IMR-90 (cell line): ENCODE data around the gene DPP10. TPM values are rescaled to one million over a fixed set of nuclear protein-coding genes. Genes with fewer than 3 reads are reported as not detected.

Experiments
- ATAC-seq: fragments of 200-7000 bp; cut with Tn5 transposase; 2 replicates; pipeline ENCODE4 v1.9.1; 2020; ENCODE audit warnings: low read depth, mild to moderate bottlenecking, moderate library complexity
- BruUV-seq: library from RNA; stranded (reverse); fragments of 400-500 nt; replicated peaks from 2 replicates; lab custom pipeline; 2021; lab: Mats Ljungman, UMichigan
- CTCF ChIA-PET: fragments of 300-600 bp; formaldehyde crosslinking; extraction: SDS; loops from one replicate; lab custom pipeline; 2021; ENCODE audit warnings: antibody characterized with exemption; lab: Yijun Ruan, JAX
- POLR2A ChIA-PET: fragments of 300-600 bp; sonication (Branson Sonifier 250); formaldehyde crosslinking; loops from one replicate; lab custom pipeline; 2022; ENCODE audit warnings: antibody characterized with exemption; ENCODE audit not compliant: unreplicated experiment; lab: Charles Lee
- DNase-seq: peaks from one replicate; pipeline ENCODE4 v3.0.0; 2013
- H2AFZ ChIP-seq: replicated peaks from 2 replicates; pipeline ENCODE3; 2013; ENCODE audit warnings: low read length, mild to moderate bottlenecking; ENCODE audit not compliant: poor library complexity
- H2AK5ac ChIP-seq: 2 replicates; pipeline ENCODE4 v1.6.1; 2013; ENCODE audit warnings: low read depth, low read length, inconsistent platforms
- H2AK9ac ChIP-seq: replicated peaks from 2 replicates; pipeline ENCODE3; 2013; ENCODE audit warnings: mild to moderate bottlenecking, low read depth, low read length, moderate library complexity; ENCODE audit not compliant: poor library complexity
- H2BK120ac ChIP-seq: 2 replicates; pipeline ENCODE4 v1.6.1; 2013; ENCODE audit warnings: low read depth, low read length, inconsistent platforms
- H2BK15ac ChIP-seq: 3 replicates; pipeline ENCODE4 v1.6.1; 2013; ENCODE audit warnings: low read depth, low read length, inconsistent platforms
- H2BK20ac ChIP-seq: 2 replicates; pipeline ENCODE4 v1.6.1; 2013; ENCODE audit warnings: low read depth, mild to moderate bottlenecking, inconsistent platforms, low read length, moderate library complexity
- H2BK5ac ChIP-seq: 2 replicates; pipeline ENCODE4 v1.6.1; 2013; ENCODE audit warnings: mild to moderate bottlenecking, low read depth, low read length, inconsistent platforms; ENCODE audit not compliant: poor library complexity, severe bottlenecking
- H3K14ac ChIP-seq: replicated peaks from 2 replicates; pipeline ENCODE4 v1.6.1; 2013; ENCODE audit warnings: low read depth, low read length, inconsistent platforms
- H3K18ac ChIP-seq: 2 replicates; pipeline ENCODE4 v1.6.1; 2013; ENCODE audit warnings: low read depth, low read length, control low read depth
- H3K23ac ChIP-seq: 2 replicates; pipeline ENCODE4 v1.6.1; 2013; ENCODE audit warnings: low read depth, low read length, inconsistent platforms
- H3K27ac ChIP-seq: 2 replicates; pipeline ENCODE4 v1.5.1; 2013; ENCODE audit warnings: mild to moderate bottlenecking, control low read depth, low read length; ENCODE audit not compliant: insufficient read depth
- H3K27me3 ChIP-seq: 2 replicates; pipeline ENCODE4 v1.6.1; 2013; ENCODE audit warnings: low read length; ENCODE audit not compliant: control insufficient read depth, insufficient read depth
- H3K36me3 ChIP-seq: 2 replicates; pipeline ENCODE4 v1.6.1; 2013; ENCODE audit warnings: low read length, mixed read lengths; ENCODE audit not compliant: control insufficient read depth, insufficient read depth
- H3K4ac ChIP-seq: 2 replicates; pipeline ENCODE4 v1.6.1; 2013; ENCODE audit warnings: low read depth, low read length, inconsistent platforms
- H3K4me1 ChIP-seq: 2 replicates; pipeline ENCODE4 v1.6.1; 2013; ENCODE audit warnings: low read length, mixed read lengths; ENCODE audit not compliant: control insufficient read depth, insufficient read depth
- H3K4me2 ChIP-seq: 2 replicates; pipeline ENCODE4 v1.6.1; 2013; ENCODE audit warnings: low read depth, mild to moderate bottlenecking, control low read depth, low read length, moderate library complexity
- H3K4me3 ChIP-seq: 2 replicates; pipeline ENCODE4 v1.5.1; 2013; ENCODE audit warnings: low read depth, mild to moderate bottlenecking, control low read depth, low read length, moderate library complexity; ENCODE audit not compliant: insufficient read depth
- H3K56ac ChIP-seq: 2 replicates; pipeline ENCODE4 v1.6.1; 2013; ENCODE audit warnings: low read length, inconsistent platforms; ENCODE audit not compliant: insufficient read depth; ENCODE audit errors: extremely low read depth
- H3K79me1 ChIP-seq, 2 experiments: 2 replicates each; pipeline ENCODE4 v1.6.1; 2013; ENCODE audit warnings: low read length in 2 of 2, inconsistent platforms in 1 of 2, low read depth in 1 of 2
- H3K9ac ChIP-seq: 2 replicates; pipeline ENCODE4 v1.6.1; 2013; ENCODE audit warnings: low read depth, low read length, control low read depth
- H3K9me1 ChIP-seq: 2 replicates; pipeline ENCODE4 v1.6.1; 2013; ENCODE audit warnings: low read length, inconsistent platforms; ENCODE audit not compliant: insufficient read depth
- H3K9me3 ChIP-seq: 2 replicates; pipeline ENCODE4 v1.6.1; 2013; ENCODE audit warnings: low read length; ENCODE audit not compliant: control insufficient read depth, insufficient read depth
- H4K20me1 ChIP-seq: 2 replicates; pipeline ENCODE4 v1.6.1; 2013; ENCODE audit warnings: low read length, inconsistent platforms; ENCODE audit not compliant: insufficient read depth
- H4K5ac ChIP-seq: 2 replicates; pipeline ENCODE4 v1.6.1; 2013; ENCODE audit warnings: mild to moderate bottlenecking, low read depth, low read length, control low read depth
- H4K8ac ChIP-seq, 2 experiments: 2 replicates each; pipeline ENCODE4 v1.6.1; 2013; ENCODE audit warnings: low read depth in 2 of 2, low read length in 2 of 2, control low read depth in 1 of 2, inconsistent platforms in 1 of 2
- H4K91ac ChIP-seq: 2 replicates; pipeline ENCODE4 v1.6.1; 2013; ENCODE audit warnings: low read depth, low read length, inconsistent platforms; ENCODE audit not compliant: insufficient read depth
- BHLHE40 ChIP-seq: fragments of 150-350 bp; IDR thresholded peaks from 2 replicates; pipeline ENCODE4 v1.6.1; 2016; ENCODE audit warnings: mild to moderate bottlenecking, low read depth, low read length
- CEBPB ChIP-seq: IDR thresholded peaks from 2 replicates; pipeline ENCODE4 v1.6.1; 2012; ENCODE audit warnings: low read depth, low read length, improper control_type of control experiment
- CHD1 ChIP-seq: IDR thresholded peaks from 2 replicates; pipeline ENCODE4 v1.6.1; 2012; ENCODE audit warnings: low read depth, low read length, improper control_type of control experiment
- FOS ChIP-seq: fragments of 150-350 bp; IDR thresholded peaks from 2 replicates; pipeline ENCODE4 v1.6.1; 2016; ENCODE audit warnings: low read depth, low read length
- MAFK ChIP-seq: IDR thresholded peaks from 2 replicates; pipeline ENCODE4 v1.6.1; 2012; ENCODE audit warnings: low read depth, low read length, improper control_type of control experiment
- MAZ ChIP-seq: IDR thresholded peaks from 2 replicates; pipeline ENCODE4 v1.6.1; 2012; ENCODE audit warnings: low read depth, mild to moderate bottlenecking, low read length, improper control_type of control experiment, moderate library complexity, borderline replicate concordance
- MXI1 ChIP-seq: IDR thresholded peaks from 2 replicates; pipeline ENCODE4 v1.6.1; 2012; ENCODE audit warnings: low read depth, mild to moderate bottlenecking, low read length, moderate library complexity, borderline replicate concordance
- NFE2L2 ChIP-seq: fragments of 150-350 bp; IDR thresholded peaks from 2 replicates; pipeline ENCODE4 v1.6.1; 2016; ENCODE audit warnings: low read depth, mild to moderate bottlenecking, low read length
- POLR2A ChIP-seq: IDR thresholded peaks from 2 replicates; pipeline ENCODE4 v1.6.1; 2012; ENCODE audit warnings: mild to moderate bottlenecking, low read depth, low read length
- RAD21 ChIP-seq: IDR thresholded peaks from 2 replicates; pipeline ENCODE4 v1.6.1; 2012; ENCODE audit warnings: low read length, improper control_type of control experiment
- RCOR1 ChIP-seq: IDR thresholded peaks from 2 replicates; pipeline ENCODE4 v1.6.1; 2012; ENCODE audit warnings: mild to moderate bottlenecking, low read length, improper control_type of control experiment; ENCODE audit not compliant: insufficient replicate concordance
- RFX5 ChIP-seq: IDR thresholded peaks from 2 replicates; pipeline ENCODE4 v1.8.0; 2012; ENCODE audit warnings: low read depth, mild to moderate bottlenecking, low read length, moderate library complexity
- SMC3 ChIP-seq: fragments of 150-350 bp; IDR thresholded peaks from 2 replicates; pipeline ENCODE4 v1.6.1; 2016; ENCODE audit warnings: low read depth, mild to moderate bottlenecking, antibody characterized with exemption, low read length, moderate library complexity
- USF2 ChIP-seq: fragments of 150-350 bp; IDR thresholded peaks from 2 replicates; pipeline ENCODE4 v1.6.1; 2017; ENCODE audit warnings: mild to moderate bottlenecking, antibody characterized with exemption, low read length, low read depth
- WGBS, 2 experiments: methylation state at CpG; one replicate each; pipeline versions ENCODE4 v1.1.5 to v1.1.7; 2013; ENCODE audit warnings: missing lambda C conversion rate in 2 of 2; ENCODE audit not compliant: insufficient read length in 1 of 2; ENCODE audit errors: extremely low coverage in 2 of 2; 5-methylcytosine and 5-hydroxymethylcytosine counted together
- dilution Hi-C: fragments of 300-500 bp; cut with HindIII; formaldehyde crosslinking; loops from one replicate; pipeline ENCODE4 v1.14.3; 2018; ENCODE audit warnings: low sequenced_read_pairs; ENCODE audit not compliant: unreplicated experiment
- in situ Hi-C: fragments of 300-500 bp; cut with MboI; formaldehyde crosslinking; loops from 3 replicates; pipeline ENCODE4 v1.14.3; 2019; ENCODE audit warnings: low sequenced_read_pairs, inconsistent platforms, mixed read lengths
- intact Hi-C: fragments of 100-400 bp; cut with micrococcal nuclease; formaldehyde crosslinking; loops from 2 replicates; pipeline ENCODE4 v1.10.0; 2022
- polyA plus RNA-seq, 3 experiments: library from polyadenylated mRNA; depleted of rRNA; stranded (reverse); fragments of >200 nt; gene quantifications; 2 replicates each; pipeline ENCODE4 v1.2.3, GENCODE V29; 2012; ENCODE audit warnings: low replicate concordance in 1 of 3
- total RNA-seq: library from RNA; depleted of rRNA; stranded (reverse); fragments of >200 nt; gene quantifications from 2 replicates; pipeline ENCODE4 v1.2.3, GENCODE V29; 2012
- TF ChIP-seq, protein P1 (sequence below): conservative IDR thresholded peaks from 2 replicates; pipeline ENCODE4 v1.5.1; 2012; ENCODE audit warnings: mild to moderate bottlenecking, low read depth, low read length, improper control_type of control experiment
- TF ChIP-seq, protein P2 (sequence below): fragments of 150-350 bp; IDR thresholded peaks from 2 replicates; pipeline ENCODE4 v1.6.1; 2016; ENCODE audit warnings: low read depth, mild to moderate bottlenecking, low read length, moderate library complexity, borderline replicate concordance

Gene DPP10
- total and polyA plus RNA-seq, 2 of the 4 experiments (the other 2 are of a cell fraction), result not detected

- Histone ChIP-seq H3K18ac (no peak overlapping the region), H3K4me1 (no peaks in the 10 kb centered on the region), H3K27me3 (no peaks in the 10 kb centered on the region), H3K27ac (no peak overlapping the region), H3K9me3 (peaks cover 5% of the 10 kb centered on the region; the same call in 1 of the 2 replicates), H2AK5ac (no peak overlapping the region), H3K36me3 (no peaks in the 10 kb centered on the region), H3K9me1 (no peaks in the 10 kb centered on the region), H3K4me3 (no peak overlapping the region), H3K56ac (no peak overlapping the region), H3K79me1 (no peaks in the 10 kb centered on the region), H4K20me1 (no peaks in the 10 kb centered on the region), H3K23ac (no peak overlapping the region), H4K5ac (no peak overlapping the region), H2AFZ (no peak overlapping the region), H2BK5ac (no peak overlapping the region), H2BK20ac (no peak overlapping the region), H4K8ac (no peak overlapping the region), H3K4ac (no peak overlapping the region), H3K14ac (no peak overlapping the region), H2AK9ac (no peak overlapping the region), H3K9ac (no peak overlapping the region), H3K4me2 (no peak overlapping the region), H2BK15ac (no peak overlapping the region), H2BK120ac (no peak overlapping the region), H4K91ac (no peak overlapping the region)
- TF ChIP-seq MAZ (no peak), MAFK (no peak), USF2 (no peak), FOS (no peak), NFE2L2 (no peak), RFX5 (no peak), SMC3 (no peak), RCOR1 (no peak), POLR2A (no peak), MXI1 (no peak), RAD21 (no peak), BHLHE40 (no peak), CEBPB (no peak), CHD1 (no peak)
- TF ChIP-seq, protein P1, sequence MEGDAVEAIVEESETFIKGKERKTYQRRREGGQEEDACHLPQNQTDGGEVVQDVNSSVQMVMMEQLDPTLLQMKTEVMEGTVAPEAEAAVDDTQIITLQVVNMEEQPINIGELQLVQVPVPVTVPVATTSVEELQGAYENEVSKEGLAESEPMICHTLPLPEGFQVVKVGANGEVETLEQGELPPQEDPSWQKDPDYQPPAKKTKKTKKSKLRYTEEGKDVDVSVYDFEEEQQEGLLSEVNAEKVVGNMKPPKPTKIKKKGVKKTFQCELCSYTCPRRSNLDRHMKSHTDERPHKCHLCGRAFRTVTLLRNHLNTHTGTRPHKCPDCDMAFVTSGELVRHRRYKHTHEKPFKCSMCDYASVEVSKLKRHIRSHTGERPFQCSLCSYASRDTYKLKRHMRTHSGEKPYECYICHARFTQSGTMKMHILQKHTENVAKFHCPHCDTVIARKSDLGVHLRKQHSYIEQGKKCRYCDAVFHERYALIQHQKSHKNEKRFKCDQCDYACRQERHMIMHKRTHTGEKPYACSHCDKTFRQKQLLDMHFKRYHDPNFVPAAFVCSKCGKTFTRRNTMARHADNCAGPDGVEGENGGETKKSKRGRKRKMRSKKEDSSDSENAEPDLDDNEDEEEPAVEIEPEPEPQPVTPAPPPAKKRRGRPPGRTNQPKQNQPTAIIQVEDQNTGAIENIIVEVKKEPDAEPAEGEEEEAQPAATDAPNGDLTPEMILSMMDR, result no peak
- TF ChIP-seq, protein P2, sequence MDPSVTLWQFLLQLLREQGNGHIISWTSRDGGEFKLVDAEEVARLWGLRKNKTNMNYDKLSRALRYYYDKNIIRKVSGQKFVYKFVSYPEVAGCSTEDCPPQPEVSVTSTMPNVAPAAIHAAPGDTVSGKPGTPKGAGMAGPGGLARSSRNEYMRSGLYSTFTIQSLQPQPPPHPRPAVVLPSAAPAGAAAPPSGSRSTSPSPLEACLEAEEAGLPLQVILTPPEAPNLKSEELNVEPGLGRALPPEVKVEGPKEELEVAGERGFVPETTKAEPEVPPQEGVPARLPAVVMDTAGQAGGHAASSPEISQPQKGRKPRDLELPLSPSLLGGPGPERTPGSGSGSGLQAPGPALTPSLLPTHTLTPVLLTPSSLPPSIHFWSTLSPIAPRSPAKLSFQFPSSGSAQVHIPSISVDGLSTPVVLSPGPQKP, result no peak
- WGBS, 2 experiments, result no CpG with 5 or more reads among the region's 4 CpGs
- in situ Hi-C loops, result no loop called here
- dilution Hi-C loops, result no loop called here
- ChIA-PET CTCF (no interaction called here), POLR2A (no interaction called here)
- intact Hi-C loops, result no loop called here
- no TSS peak for BruUV-seq
- no peak for DNase-seq
- ATAC-seq, result no peak
Observed at GRCh38 chr2:115234737-115235136, 792.3 kb downstream of the DPP10 start.
